Measurements from ENCODE around the gene GRAMD4.

The GRAMD4 gene, protein sequence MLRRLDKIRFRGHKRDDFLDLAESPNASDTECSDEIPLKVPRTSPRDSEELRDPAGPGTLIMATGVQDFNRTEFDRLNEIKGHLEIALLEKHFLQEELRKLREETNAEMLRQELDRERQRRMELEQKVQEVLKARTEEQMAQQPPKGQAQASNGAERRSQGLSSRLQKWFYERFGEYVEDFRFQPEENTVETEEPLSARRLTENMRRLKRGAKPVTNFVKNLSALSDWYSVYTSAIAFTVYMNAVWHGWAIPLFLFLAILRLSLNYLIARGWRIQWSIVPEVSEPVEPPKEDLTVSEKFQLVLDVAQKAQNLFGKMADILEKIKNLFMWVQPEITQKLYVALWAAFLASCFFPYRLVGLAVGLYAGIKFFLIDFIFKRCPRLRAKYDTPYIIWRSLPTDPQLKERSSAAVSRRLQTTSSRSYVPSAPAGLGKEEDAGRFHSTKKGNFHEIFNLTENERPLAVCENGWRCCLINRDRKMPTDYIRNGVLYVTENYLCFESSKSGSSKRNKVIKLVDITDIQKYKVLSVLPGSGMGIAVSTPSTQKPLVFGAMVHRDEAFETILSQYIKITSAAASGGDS

DNA sequence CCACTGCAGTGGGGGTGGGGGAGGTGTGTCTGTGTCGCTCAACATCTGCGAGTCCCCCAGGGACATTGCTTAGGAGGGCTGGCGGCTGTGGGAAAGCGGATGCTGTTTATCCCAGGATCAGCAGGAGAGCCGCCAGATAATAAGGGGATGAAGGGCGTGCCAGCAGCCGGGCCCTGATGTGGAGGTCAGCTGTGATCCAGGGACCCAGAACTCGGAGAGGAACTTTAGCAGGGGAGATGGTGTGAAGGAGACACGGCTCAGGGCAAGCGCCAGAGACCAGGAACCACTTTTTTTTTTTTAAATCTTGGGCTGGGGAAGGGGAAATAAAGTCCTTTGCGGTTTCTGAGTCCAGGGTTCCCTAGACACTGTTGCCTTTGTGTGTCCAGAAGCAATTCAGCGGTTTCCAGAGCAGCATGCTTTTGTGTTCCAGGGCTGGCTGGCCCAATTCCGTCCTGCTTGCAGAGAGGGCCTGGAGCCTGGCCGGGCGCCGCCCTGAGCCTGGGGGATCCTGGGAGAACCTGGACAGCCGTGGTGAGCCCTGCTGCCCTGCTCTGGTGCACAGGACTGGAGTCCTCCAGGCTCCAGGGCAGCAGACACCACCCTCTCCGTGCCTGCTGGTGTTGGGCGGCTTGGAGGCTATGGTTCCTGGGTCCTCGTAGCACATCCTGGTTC lies at the start of gene GRAMD4:
GRAMD4 (plus strand) TSS at position 557 of the 672 bp plus-strand sequence. CDS start 6,414 bp downstream, outside the sequence.
- no peak for DNase-seq

DNA sequence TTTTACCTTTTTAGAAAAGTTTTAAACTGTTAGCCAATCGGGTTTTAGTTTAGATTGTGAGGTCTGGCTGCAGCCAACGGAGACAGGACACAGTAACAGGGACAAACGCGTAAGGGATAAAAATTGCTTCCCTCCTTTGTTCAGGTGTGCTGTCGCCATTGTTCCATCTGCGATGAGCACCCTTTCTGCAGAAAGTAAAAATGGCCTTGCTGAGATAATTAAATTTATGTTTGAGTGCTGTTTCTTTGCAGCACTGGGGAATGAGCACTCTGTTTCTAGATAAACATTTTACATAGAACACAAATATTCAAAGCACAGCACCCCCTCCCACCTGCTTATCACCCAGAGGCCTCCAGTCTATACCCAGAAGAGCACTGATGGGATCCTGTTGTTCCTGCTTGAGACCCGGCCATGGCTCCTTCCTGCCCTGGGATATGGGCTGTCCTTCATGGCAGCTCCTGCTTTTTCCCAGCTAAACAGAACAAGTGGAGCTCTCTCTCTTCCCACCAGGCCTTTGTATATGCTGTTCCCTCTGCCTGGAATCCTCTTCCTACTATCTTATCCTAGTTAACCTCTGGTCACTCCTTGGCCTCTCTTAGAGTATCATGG lies 48.4 kb upstream of the GRAMD4 start:
- DNase-seq, result no peak

DNA sequence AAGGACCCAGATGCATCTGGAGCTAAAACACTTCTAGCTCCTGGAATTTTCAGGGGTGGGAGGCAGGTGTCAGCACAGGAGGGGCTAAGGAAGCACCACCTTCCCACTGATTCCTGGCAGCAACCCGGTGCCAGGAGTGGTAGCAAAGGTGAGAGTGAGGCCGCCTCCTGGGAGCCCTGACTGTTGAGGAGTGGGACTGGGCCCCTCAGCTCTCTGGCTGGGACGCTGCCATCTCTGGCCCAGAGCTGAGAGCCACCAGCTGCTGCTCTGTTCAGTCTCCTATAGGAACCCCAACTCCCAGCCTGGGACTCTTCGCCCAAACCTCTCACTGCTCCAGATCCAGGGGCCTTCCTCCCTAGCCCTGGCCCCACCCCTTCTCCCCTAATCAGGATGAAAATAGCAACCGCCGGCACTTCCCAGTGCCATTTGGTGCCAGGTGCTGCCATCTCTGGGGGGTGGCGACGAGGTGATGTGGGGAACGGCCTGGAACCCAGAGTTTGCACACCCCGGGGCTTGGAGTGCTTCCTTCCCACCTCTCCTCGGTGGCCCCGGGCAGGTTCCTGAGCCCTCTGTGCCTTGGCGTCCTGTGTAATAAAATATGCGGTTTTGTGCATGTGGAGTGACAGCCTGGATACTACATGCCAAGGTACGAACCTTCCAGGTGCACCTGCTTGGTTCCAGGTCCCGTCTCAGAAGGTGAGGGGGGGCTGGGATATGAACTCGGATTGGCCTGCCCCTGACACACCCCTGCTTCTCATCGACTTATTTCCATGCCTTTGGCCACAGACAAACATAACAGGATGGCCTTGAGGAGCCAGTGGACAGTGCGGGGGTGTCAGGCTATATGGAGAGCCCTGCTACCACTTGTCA lies 47.0 kb upstream of the GRAMD4 start:
- DNase-seq, result no peak

DNA sequence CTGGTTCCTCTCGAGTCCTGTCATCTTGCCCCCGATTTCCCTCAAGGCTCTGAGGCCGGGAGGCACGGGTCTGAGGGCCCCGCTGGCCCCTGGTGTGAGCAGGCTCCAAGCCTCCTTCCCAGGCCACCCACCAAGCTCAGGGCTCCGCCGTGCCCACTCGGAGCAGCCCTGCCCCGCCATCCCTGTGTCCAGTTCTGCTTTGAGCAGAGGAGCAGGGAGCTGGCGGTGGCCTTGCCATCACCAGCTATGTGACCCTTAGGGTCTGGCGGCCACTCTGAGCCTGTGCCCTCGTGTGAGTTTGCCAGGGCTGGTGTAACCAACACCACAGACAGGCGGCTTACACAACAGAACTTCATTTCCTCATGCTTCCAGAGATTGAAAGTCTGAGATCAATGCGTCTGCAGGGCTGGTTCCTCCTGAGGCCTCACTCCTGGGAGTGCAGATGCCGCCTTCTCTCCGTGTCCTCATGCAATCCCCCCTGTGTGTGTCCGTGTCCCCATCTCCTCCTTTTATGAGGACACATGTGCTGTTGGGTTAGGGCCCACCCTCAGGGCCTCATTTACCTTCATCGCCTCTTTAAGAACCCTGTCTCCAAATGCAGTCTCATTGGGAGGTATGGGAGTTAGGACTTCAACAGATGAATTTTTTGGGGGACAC lies 46.3 kb upstream of the GRAMD4 start:
- no peak for DNase-seq

DNA sequence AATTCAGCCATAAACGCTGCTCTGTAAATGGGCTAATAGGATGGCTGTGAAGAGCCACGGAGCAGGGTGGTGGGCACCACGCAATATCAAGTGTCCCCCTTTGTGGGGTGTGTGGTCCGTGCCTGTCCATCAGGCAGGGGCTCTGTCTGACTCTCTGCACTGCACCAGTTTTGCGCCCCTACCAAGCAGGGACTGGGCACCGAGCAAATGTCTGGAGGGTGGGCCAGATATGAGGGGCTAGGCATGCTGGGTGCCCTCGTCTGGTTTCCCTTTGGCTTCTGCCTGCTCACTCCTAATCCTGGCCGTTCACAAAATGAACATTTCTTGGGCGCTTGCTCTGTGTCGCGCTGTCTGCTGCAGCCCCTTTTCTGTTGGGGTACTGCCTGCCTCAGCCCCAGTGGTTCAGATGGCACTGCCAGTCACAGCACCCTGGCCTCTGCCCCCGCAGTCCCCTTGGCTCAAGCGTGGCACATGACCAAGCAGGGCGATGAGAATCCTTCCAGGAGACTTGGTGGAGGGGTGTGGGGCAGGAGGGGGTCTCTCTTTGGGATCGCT lies 45.7 kb upstream of the GRAMD4 start:
- no peak for DNase-seq

DNA sequence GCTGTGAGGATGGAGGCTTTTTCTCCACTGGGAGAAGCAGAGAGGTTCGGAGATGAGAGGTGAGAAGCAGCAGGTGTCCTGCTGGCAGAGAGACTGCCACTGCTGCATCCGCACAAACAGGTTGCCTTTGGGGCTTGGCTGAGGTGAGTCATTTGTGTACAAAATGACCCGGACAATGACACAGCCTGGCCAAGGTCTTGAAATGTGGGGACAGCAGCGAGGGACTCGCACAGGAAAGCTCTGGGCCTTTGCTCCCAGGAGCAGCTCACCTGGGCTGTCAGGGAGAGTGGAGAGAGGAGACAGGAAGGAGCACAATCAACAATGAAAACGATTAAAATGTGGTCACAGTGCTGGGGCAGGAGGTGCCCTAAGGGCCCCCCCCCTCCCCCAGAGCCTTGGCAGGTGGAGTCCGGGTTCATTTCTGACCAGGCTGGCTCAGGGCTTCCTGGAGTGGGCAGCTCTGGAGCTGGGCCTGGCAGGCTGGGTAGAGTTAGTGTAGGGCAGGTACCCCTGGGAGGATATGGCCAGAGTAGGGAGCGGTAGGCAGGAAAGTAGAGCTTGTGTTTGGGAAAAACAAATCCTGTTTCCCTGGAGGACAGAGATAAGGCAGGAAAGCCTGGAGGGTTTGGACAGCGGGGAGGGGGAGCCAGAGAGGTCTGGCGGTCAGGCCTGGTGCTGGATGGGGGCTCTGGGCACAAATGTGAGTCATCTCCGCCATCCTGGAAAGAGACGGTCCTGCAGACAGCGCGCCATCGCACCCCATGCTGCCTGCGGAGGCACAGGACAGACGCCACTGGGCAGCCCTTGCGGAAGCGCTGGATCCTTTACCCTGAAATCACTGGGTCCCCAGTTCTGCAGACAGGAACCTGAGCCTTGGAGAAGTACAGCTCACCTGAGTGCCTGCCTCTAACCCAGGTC lies 44.9 kb upstream of the GRAMD4 start:
- peak; percentile 52 for DNase-seq

DNA sequence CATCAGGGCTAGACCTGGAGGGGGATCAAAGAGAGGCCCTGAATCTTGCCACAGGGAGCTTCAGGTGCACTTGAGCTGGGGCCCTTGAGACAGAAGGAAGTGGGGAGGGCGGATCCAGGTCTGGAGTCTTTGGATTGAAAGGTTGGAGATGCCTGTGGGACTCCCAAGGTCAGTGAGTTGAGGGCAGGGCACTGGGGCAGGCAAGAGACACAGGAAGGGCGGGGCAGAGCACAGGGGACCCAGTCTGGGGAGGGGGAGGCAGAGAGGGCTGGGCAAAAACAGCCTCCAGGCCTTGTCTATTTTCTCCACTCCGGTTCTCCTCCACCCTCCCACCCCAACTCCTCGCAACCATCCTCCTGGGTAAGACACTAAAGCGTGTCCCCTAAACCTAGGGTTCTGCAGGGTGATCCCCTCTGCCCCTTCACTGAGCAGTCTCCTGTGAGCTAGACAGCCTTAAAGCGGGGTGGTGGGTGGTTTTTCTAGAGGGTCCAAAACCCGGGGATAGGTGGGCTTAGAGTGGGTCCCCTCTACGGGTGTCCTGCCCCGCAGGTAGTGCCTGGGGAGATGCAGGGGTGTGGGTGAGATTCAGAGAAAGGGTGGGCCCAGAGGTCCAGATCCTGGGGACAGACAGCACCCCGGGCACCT lies 44.2 kb upstream of the GRAMD4 start:
- no peak for DNase-seq

DNA sequence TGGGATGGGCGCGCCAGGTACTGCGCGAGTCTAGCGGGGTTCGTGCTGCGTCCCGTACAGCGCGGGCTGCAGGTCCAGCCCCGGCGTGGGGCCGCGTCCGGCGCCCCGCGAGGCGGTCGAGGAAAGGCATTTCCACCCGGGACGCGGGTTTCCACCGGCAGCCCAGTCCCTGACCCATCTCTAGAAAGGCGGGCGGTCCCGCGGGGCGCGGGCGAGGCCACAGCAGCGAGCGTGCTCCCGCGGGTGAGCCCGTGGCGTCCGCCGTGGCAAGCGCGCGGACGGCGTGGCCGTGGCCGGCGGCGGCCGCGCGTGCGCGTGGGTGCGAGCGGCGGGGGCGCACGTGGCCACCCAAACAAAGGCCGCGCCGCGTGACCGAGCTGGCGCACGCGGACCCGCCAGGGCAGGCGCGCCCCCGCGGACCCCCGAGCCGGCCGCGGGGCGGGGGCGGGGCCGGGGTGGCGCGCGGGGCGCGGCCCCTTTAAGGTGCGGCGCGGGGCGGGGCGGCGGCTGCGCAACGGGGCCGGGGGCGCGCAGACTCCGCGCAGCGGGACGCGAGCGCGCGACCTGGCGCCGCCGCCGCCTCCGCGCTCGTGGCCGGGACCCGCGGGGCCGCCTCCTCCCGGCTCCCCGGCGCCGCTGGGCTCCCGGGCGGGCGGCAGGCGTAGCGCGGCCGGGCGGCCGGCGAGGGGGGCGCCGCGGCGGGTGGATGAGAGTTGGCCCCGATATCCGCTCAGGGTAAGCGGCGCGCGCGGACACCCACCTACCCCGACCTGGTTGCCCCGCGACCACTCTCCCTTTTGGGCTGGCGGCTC lies 43.4 kb upstream of the GRAMD4 start:
- DNase-seq, result peak; percentile 34

DNA sequence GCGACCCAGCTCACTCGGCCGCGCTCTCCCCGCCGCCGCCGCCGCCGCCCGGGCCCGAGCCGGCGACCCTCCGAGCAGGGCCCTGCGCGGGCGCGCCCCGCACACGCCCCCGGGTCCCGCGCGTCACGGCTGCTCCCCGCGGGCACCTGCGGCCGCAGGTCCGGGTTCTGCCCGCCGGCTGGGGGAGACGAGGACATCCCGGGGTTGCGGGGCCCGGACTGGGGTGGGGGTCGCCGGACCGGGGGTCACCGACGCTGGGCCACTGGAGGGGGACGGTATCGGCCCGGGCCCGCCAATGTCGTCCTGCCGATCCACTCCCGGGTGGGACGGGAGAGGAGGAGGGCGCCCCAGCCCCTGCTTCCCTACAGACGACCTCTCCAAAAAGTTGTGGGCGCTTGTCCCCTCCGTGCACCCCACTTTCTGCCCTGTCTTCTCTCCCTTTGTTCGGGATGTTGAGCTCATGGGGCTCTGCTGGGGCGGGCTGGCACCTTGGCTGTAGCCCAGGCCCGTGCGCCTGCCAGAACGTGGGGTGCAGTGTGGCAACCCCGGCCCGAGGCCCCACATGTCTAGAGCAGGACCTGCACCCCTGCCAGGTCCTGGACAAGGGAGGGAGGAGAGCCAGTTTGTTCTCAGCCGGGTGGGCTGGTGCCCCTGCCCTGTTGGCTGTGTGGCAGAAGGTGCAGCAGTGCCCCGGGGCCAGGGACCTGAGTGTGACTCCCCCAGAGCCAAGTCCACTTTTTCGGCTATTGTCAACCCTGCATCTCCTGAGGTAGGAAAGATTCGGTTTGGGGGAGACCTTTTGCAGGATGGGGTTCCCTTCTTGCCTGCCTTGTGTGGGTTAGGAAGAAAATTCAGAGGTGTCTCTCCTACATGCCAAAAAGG lies 42.6 kb upstream of the GRAMD4 start:
- DNase-seq, result no peak

DNA sequence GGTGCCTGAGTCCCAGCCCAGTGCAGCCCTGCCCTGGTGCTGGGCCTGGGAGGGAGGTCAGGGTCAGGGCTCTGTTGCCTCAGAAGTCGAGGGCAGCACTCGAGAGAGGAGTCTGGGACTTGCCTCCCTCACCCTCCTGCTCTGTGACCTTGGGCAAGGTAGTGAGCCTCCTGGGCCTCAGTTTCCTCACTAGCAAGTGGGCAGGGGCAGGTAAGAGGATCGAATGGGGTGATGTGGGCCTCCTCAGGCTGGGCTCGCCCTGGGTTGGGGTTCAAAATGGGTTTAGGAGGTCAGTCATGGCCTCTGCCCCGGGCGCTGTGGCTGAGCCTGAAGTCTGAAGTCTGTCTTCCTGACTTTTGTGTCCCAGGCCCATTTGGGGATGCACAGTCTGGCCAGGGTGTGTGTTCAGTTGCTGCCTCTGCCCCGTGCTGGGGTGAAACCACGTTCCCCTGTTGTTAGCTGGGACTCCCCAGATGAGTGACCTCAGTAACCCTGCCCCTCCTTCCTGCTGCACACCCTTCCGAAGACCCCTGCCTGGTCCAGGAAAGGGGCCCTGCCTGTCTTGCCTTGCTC lies 41.8 kb upstream of the GRAMD4 start:
- no peak for DNase-seq

DNA sequence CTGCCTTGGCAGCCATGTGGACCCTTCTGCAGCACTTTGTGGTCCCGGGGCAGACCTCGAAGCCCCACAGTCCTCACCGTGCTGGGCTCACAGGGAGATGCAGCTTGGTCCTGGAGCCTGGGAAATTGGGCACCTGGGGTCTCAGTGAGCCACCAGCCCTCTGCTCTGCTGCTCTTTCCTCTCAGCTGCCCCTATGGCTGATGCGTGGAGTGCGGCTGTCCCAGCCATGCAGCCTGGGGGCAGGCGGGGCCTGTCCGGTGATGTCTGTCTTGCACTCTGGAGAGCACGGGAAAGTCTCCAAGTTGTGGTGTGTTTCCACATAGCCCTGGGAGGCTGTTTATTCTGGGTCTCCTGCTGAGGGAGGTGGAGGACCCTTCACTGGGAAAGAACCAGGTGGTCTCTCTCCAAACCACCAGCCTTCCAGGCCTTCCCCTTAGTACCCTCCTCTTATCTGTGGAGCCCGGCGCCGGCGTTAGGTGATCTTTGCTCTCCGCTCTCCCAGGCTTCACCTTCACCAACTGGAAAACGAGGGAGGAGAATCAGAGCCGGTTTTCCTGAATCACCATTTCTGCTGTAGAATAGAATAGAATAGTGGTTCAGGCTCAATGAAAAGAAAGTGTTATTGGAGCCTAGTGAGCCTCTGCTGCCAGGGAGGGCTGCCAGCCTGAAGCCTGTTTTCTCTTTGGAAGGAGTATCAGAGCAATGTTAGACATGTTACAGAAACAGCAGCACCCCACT lies 41.2 kb upstream of the GRAMD4 start:
- no peak for DNase-seq

DNA sequence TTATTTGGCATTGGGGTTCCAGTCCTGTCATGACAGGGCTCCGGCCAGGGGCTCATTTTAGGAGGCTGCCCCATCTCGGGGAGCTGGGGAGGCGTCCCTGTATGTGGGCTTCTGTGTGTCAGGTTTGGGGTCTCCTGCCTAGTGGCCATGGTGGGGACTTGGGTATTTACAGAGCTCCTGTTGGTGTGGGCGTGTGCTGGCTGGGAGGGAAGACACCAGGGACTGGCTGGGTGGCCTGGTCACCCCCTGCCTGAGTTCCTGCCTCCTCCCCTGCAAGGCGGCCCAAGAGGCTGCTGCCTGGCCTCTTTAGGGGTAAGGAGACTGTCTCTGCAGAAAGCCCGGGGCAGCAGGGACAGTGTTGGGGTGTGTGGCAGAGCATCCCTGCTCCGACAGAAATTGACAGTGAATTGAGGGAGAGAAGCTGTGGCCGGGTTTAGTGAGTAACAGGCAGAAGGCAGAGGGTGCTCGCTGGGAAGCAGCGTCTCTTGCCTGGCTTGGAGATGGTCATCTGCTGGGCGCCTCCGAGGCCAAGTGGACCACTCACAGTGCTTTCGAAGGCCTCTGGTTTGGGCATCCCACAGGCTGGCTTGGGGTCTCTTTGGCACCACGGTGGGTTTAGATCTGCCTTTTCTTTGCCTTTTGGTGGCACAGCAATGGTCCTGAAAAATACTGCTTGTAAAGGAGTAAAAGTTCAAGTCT lies 40.3 kb upstream of the GRAMD4 start:
- no peak for DNase-seq

DNA sequence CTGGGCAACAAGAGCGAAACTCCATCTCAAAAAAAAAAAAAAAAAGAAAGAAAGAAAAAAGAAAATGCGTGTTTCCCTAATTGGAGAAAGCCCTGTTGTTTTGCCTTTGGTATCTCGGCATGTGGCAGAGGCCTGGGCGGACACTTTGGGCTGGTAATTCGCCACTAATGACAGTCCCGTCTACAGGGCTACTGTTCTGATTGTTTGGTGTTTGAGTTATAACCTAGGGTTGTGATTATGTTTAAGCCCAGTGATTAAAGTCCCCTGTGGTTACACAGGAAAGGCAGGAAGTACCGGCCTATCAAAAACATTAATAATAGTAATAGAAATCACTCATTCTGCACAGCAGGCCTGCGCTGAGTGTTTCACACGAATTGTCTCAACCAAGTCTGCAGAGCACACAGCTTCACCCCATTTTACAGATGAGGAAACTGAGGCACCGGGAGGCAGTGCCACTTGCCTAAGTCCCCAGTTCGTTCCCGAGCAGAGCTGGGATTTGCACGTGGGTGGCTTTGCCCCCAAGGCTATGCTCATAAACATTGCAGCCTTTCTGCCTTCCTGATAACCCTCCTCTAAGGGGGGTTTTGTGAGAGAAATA lies 39.1 kb upstream of the GRAMD4 start:
- peak; percentile 63 for DNase-seq

DNA sequence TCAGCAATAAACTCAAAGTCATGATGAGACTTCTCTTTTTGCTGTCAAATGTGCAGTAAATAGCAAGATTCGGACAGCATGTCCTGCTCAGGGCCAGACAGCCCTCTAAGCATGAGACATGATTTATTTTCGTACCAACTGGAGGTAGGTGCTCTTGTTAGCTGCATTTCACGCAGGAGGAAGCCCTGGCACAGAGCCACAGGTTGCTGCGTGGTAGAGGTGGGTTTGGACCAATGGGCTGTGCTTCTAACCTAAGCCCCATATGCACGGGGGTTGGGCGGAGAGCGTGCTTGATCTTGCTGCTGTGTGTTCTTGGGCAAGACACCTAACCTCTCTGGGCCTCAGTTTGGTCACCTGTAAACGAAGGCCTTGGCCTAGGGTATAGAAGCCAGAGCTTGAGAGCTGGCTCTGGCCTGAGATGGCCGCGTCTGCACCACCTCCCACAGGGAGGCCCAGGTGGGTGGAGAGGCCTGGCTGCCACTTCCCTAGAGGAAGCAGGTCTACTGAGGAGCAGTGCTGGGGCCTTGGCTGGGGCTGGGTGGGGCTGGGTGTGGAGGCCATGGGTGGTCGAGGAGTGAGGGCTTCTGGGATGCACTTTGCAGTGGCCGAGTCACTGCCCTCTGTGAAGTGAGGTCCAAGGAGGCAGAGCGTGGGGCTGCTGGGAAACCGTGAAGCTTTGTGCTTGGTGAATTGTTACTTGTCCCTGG lies 38.5 kb upstream of the GRAMD4 start:
- DNase-seq, result no peak

DNA sequence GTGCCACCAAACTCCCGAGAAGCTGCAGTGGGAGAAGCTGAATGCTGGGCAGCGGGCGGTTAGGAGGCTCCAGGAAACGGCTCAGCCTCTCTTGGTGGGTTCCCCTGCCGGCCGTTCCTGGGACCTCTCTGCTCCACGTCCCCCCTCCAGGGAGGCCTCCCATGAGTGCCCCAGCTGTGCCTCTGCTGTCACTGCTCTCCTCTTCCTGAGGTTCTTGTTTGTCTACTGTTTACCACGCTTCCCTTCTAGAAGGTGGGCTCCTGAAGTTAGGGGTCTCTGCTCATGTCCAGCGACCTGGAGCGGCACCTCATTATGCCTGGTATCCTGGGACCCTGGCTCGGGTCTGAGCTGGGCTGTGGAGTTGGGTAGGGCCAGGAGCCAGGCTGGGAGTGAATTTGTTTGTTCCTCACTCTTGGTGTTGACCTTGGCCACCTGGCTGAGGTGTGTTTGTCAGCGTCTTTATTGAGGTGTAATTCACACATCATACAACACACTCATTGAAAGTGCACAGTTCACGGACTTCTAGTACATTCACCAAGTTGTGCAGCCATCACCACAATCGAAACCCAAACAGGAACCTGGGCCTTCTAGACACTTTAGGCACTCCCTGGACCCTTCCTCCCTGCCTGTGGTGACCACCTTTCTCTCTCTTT lies 37.8 kb upstream of the GRAMD4 start:
- DNase-seq, result no peak

All from NCI-H146 (cell line).